H9 (cell line): ENCODE data around the gene SACM1L. TPM values are rescaled to one million over a fixed set of nuclear protein-coding genes. Genes with fewer than 3 reads are reported as not detected.

Experiments used
- DNase-seq: peaks from one replicate; pipeline ENCODE4 v3.0.0-alpha.2; 2017
- H2AFZ ChIP-seq: one replicate; pipeline ENCODE4 v1.6.1; 2013; ENCODE audit warnings: mild to moderate bottlenecking, low read length, control low read depth, moderate library complexity
- H2AK5ac ChIP-seq: 2 replicates; pipeline ENCODE4 v1.6.1; 2013; ENCODE audit warnings: low read length, control low read depth, mixed read lengths; ENCODE audit not compliant: insufficient read length
- H2BK120ac ChIP-seq: one replicate; pipeline ENCODE4 v1.6.1; 2013; ENCODE audit warnings: low read depth, mild to moderate bottlenecking, low read length, control low read depth, inconsistent platforms; ENCODE audit not compliant: poor library complexity, severe bottlenecking
- H2BK12ac ChIP-seq: 2 replicates; pipeline ENCODE4 v1.6.1; 2013; ENCODE audit warnings: low read length, control low read depth, mixed read lengths, low read depth; ENCODE audit not compliant: insufficient read length
- H2BK15ac ChIP-seq: 2 replicates; pipeline ENCODE4 v1.6.1; 2013; ENCODE audit warnings: low read depth, low read length, control low read depth
- H2BK20ac ChIP-seq: one replicate; pipeline ENCODE4 v1.6.1; 2013; ENCODE audit warnings: low read depth, mild to moderate bottlenecking, low read length, control low read depth, inconsistent platforms; ENCODE audit not compliant: poor library complexity, severe bottlenecking
- H2BK5ac ChIP-seq: 2 replicates; pipeline ENCODE4 v1.6.1; 2013; ENCODE audit warnings: low read length, control low read depth, mixed read lengths; ENCODE audit not compliant: insufficient read length
- H3K14ac ChIP-seq: 2 replicates; pipeline ENCODE4 v1.6.1; 2013; ENCODE audit warnings: low read length, control low read depth; ENCODE audit not compliant: insufficient read depth
- H3K18ac ChIP-seq: 2 replicates; pipeline ENCODE4 v1.6.1; 2013; ENCODE audit warnings: low read depth, mild to moderate bottlenecking, mixed read lengths, low read length, control low read depth; ENCODE audit not compliant: insufficient read length
- H3K23ac ChIP-seq: 2 replicates; pipeline ENCODE4 v1.6.1; 2013; ENCODE audit warnings: low read length, control low read depth, mixed read lengths, low read depth; ENCODE audit not compliant: insufficient read length
- H3K23me2 ChIP-seq: 2 replicates; pipeline ENCODE4 v1.6.1; 2013; ENCODE audit warnings: low read depth, mild to moderate bottlenecking, mixed read lengths, low read length, control low read depth; ENCODE audit not compliant: insufficient read length, poor library complexity, severe bottlenecking
- H3K27ac ChIP-seq: 2 replicates; pipeline ENCODE4 v1.5.1; 2013; ENCODE audit warnings: low read length, control low read depth, mixed read lengths, low read depth; ENCODE audit not compliant: insufficient read length
- H3K27me3 ChIP-seq: 2 replicates; pipeline ENCODE4 v1.6.1; 2013; ENCODE audit warnings: low read length, control low read depth, inconsistent platforms; ENCODE audit not compliant: insufficient read depth
- H3K4ac ChIP-seq: 2 replicates; pipeline ENCODE4 v1.6.1; 2013; ENCODE audit warnings: low read depth, mild to moderate bottlenecking, control low read depth, inconsistent platforms, low read length, moderate library complexity
- H3K4me1 ChIP-seq: 2 replicates; pipeline ENCODE4 v1.6.1; 2013; ENCODE audit warnings: low read length, control low read depth, inconsistent platforms; ENCODE audit not compliant: insufficient read depth
- H3K4me2 ChIP-seq: 2 replicates; pipeline ENCODE4 v1.6.1; 2013; ENCODE audit warnings: low read length, control low read depth, mixed read lengths; ENCODE audit not compliant: insufficient read length, insufficient read depth
- H3K56ac ChIP-seq: 2 replicates; pipeline ENCODE4 v1.6.1; 2013; ENCODE audit warnings: low read depth, mild to moderate bottlenecking, mixed read lengths, low read length, control low read depth; ENCODE audit not compliant: insufficient read length
- H3K79me1 ChIP-seq: 2 replicates; pipeline ENCODE4 v1.6.1; 2013; ENCODE audit warnings: low read depth, mild to moderate bottlenecking, moderate library complexity, low read length, control low read depth, inconsistent platforms; ENCODE audit not compliant: insufficient read depth, poor library complexity, severe bottlenecking
- H3K79me2 ChIP-seq: 2 replicates; pipeline ENCODE4 v1.6.1; 2013; ENCODE audit warnings: low read length, control low read depth, inconsistent platforms; ENCODE audit not compliant: insufficient read depth
- H3K9ac ChIP-seq: 2 replicates; pipeline ENCODE4 v1.6.1; 2013; ENCODE audit warnings: low read length, control low read depth, mixed read lengths; ENCODE audit not compliant: insufficient read length; ENCODE audit errors: extremely low read depth
- H3K9me3 ChIP-seq: one replicate; pipeline ENCODE4 v1.6.1; 2013; ENCODE audit warnings: low read depth, low read length, inconsistent platforms; ENCODE audit not compliant: control insufficient read depth
- H3T11ph ChIP-seq: one replicate; pipeline ENCODE4 v1.6.1; 2013; ENCODE audit warnings: mild to moderate bottlenecking, low read length, control low read depth, inconsistent platforms
- H4K20me1 ChIP-seq: one replicate; pipeline ENCODE4 v1.6.1; 2013; ENCODE audit not compliant: control insufficient read depth, insufficient read length, insufficient read depth
- H4K5ac ChIP-seq: 2 replicates; pipeline ENCODE4 v1.6.1; 2013; ENCODE audit warnings: low read depth, mild to moderate bottlenecking, mixed read lengths, low read length, control low read depth; ENCODE audit not compliant: insufficient read length
- H4K8ac ChIP-seq: replicated peaks from 2 replicates; pipeline ENCODE4 v1.6.1; 2013; ENCODE audit warnings: low read length, control low read depth, mixed read lengths, low read depth; ENCODE audit not compliant: insufficient read length
- H4K91ac ChIP-seq: 2 replicates; pipeline ENCODE4 v1.6.1; 2013; ENCODE audit warnings: low read depth, mild to moderate bottlenecking, moderate library complexity, mixed read lengths, low read length, control low read depth; ENCODE audit not compliant: insufficient read length
- H3K27ac Mint-ChIP-seq, 3 experiments: 2 replicates in 2 of 3; 3 replicates in 1 of 3; pipeline ENCODE4 v1.8.0; 2020 to 2021; ENCODE audit warnings: mixed read lengths in 3 of 3, mild to moderate bottlenecking in 1 of 3, moderate library complexity in 1 of 3
- H3K27me3 Mint-ChIP-seq: 2 replicates; pipeline ENCODE4 v1.8.0; 2021; ENCODE audit warnings: low read depth, mild to moderate bottlenecking, moderate library complexity, mixed read lengths
- H3K36me3 Mint-ChIP-seq, 3 experiments: 2 replicates in 2 of 3; 3 replicates in 1 of 3; pipeline ENCODE4 v1.8.0; 2020 to 2021; ENCODE audit warnings: low read depth in 3 of 3, mixed read lengths in 3 of 3; ENCODE audit not compliant: insufficient read depth in 1 of 3
- H3K4me1 Mint-ChIP-seq, 2 experiments: 2 replicates each; pipeline ENCODE4 v1.8.0; 2020; ENCODE audit warnings: mixed read lengths in 2 of 2
- H3K4me3 Mint-ChIP-seq, 2 experiments: 2 replicates in 1 of 2; 3 replicates in 1 of 2; pipeline ENCODE4 v1.8.0; 2020 to 2021; ENCODE audit warnings: mild to moderate bottlenecking in 2 of 2, mixed read lengths in 2 of 2, moderate library complexity in 1 of 2
- H3K9me3 Mint-ChIP-seq, 2 experiments: 2 replicates in 1 of 2; 3 replicates in 1 of 2; pipeline ENCODE4 v1.8.0; 2020; ENCODE audit warnings: mild to moderate bottlenecking in 2 of 2, mixed read lengths in 2 of 2, moderate library complexity in 1 of 2
- total RNA-seq: library from RNA; stranded (reverse); gene quantifications from 2 replicates; pipeline ENCODE4 v1.2.1, GENCODE V29; 2021
- TF ChIP-seq, protein P1 (sequence below): fragments of 200-600 bp; sonication (generic); conservative IDR thresholded peaks from 3 replicates; pipeline ENCODE4 v1.8.0; 2021; ENCODE audit warnings: antibody characterized with exemption, mild to moderate bottlenecking

Gene SACM1L
- total RNA-seq, 1 experiment from 2014 or later = 52.8 TPM

DNA sequence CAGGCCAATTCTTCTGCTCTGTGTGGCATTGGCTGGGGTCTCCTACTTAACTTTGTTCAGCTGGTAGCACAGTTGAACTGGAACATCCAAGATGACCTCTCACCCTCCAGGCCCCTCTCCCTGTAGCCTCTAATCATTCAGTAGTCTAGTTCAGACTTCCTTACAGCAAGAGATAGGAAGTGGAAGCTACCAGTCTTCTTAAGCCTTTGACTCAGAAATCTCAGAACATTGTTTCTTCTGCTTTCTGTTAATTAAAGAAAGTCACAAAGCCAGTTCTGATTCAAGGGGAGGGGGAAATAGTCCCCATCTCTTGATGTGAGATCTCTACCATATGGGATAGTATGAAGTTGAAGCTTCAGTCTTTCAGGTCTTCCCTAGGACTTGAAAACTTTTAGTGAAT, 18.8 kb upstream of the SACM1L start:
- Histone ChIP-seq H3K27ac (no peak overlapping the region), H3K4me1 (peaks cover 3% of the 10 kb centered on the region; the same call in 1 of the 2 replicates), H4K5ac (no peak overlapping the region), H2BK15ac (no peak overlapping the region), H2BK12ac (no peak overlapping the region), H2AK5ac (no peak overlapping the region), H3K4ac (no peak overlapping the region), H3K23me2 (no peaks in the 10 kb centered on the region), H4K20me1 (no peaks in the 10 kb centered on the region), H4K8ac (no peak overlapping the region), H3K23ac (no peak overlapping the region), H3K14ac (no peak overlapping the region), H3K9me3 (no peaks in the 10 kb centered on the region), H3T11ph (no peak overlapping the region), H3K9ac (no peak overlapping the region), H2BK120ac (no peak overlapping the region), H2AFZ (no peak overlapping the region), H3K4me2 (no peak overlapping the region), H3K79me2 (no peaks in the 10 kb centered on the region), H3K79me1 (no peaks in the 10 kb centered on the region), H3K18ac (no peak overlapping the region), H3K27me3 (no peaks in the 10 kb centered on the region), H2BK5ac (no peak overlapping the region), H3K56ac (no peak overlapping the region), H4K91ac (no peak overlapping the region), H2BK20ac (no peak overlapping the region)
- H3K4me3 Mint-ChIP-seq = no peak overlapping the region
- H3K36me3 Mint-ChIP-seq = peaks cover 23 to 77% (median 72%) of the 10 kb centered on the region in 3 experiments; a peak in 6 of 7 replicates
- H3K27me3 Mint-ChIP-seq = no peaks in the 10 kb centered on the region
- DNase-seq = no peak
- TF ChIP-seq, protein P1, sequence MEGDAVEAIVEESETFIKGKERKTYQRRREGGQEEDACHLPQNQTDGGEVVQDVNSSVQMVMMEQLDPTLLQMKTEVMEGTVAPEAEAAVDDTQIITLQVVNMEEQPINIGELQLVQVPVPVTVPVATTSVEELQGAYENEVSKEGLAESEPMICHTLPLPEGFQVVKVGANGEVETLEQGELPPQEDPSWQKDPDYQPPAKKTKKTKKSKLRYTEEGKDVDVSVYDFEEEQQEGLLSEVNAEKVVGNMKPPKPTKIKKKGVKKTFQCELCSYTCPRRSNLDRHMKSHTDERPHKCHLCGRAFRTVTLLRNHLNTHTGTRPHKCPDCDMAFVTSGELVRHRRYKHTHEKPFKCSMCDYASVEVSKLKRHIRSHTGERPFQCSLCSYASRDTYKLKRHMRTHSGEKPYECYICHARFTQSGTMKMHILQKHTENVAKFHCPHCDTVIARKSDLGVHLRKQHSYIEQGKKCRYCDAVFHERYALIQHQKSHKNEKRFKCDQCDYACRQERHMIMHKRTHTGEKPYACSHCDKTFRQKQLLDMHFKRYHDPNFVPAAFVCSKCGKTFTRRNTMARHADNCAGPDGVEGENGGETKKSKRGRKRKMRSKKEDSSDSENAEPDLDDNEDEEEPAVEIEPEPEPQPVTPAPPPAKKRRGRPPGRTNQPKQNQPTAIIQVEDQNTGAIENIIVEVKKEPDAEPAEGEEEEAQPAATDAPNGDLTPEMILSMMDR = no peak
- no peaks in the 10 kb centered on the region for H3K9me3 Mint-ChIP-seq
- no peak overlapping the region; a peak in 1 of 7 replicates for H3K27ac Mint-ChIP-seq
- peaks cover 15 to 23% of the 10 kb centered on the region in 2 experiments for H3K4me1 Mint-ChIP-seq
